CD4-positive, alpha-beta T cell treated with Interleukin-21 for 1 hour (primary cell): ENCODE measurements around the gene ZFAND2B.
A peak's percentile ranks its signal among the peaks of the same experiment; 100 is the strongest.

Experiments
- DNase-seq: peaks from one replicate; pipeline ENCODE4 v3.0.0-alpha.2; 2020

The ZFAND2B gene

GRCh38 chr2:219225350-219225749 lies 18.8 kb downstream of the ZFAND2B start:
- no peak for DNase-seq

- no peak for DNase-seq
Measured at GRCh38 chr2:219228041-219228910, 21.7 kb downstream of the ZFAND2B start.

DNA sequence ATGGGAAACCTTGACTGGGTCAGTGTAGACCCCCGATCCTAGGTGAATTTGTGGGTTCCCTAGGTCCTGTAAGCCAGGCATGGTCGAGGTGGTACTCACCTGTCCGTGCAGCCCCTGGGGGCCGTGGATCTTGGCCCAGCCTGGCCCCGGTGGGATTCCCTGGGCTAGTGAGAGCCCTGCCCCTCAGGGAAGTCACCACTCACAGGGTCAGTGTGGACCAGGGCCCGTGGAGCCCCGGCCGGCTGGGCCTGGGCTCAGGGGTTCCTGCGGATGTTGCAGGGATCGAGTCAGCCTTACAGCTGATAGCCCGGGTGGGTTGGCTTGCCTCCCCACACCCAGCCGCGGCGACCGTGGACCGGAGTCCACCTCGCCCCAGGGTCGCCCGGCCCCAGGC lies 22.3 kb downstream of the ZFAND2B start:
- no peak for DNase-seq

- DNase-seq = peak; percentile 99
Measured at GRCh38 chr2:219229305-219230058, 22.9 kb downstream of the ZFAND2B start, which contains the start of the genes ANKZF1 and ATG9A. ANKZF1 (plus strand) TSS chr2:219229806; CDS start chr2:219230258, 452 bp downstream. ATG9A (minus strand) TSS chr2:219229636; CDS start chr2:219228024, 1,612 bp downstream.

GRCh38 chr2:219230059-219230540 lies 23.5 kb downstream of the ZFAND2B start:
- peak; percentile 34 for DNase-seq

DNA sequence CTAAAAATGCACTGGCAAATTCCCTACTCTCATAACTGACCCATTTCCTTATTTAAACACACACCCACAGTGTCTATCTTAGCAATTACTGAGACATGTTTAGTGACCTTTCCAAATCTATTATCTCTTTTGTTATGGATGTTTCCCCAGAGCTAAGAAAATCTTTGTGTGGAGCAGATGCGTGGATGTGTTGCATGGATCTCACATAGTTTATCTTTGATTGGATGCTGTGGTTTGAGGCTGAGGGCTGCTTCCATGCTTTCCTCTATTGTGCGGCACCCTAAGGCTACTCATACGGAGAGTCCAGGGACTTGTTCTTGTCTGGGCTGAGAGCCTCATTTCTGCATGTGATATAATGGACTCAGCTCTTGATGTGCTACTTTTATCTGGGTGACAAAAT lies 27.7 kb downstream of the ZFAND2B start:
- no peak for DNase-seq

DNA sequence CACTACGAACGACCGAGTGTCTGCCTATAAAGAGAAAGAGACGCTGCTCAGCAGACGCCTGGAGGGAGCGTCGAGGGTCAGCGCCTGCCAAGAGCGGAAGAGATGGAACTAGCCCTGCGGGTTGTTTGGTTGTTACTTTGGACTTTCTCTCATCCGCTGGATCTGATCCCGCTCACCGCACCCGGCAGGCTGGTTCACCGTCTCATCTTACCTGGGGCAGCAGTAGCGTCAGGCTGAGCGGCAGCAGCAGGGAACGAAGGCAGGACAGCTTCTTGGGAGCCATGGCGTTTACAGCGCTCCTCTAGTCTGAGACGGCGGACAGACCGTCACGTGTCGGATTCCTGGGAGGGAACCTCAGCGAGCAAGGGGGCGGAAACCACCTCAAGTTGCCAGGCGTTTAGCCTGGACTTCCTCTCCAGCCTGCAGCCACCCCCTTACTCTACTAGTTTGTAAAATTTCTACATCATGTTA lies 36.7 kb downstream of the ZFAND2B start:
- DNase-seq = no peak

GRCh38 chr2:219244789-219245147 lies 38.2 kb downstream of the ZFAND2B start:
- DNase-seq = no peak

DNA sequence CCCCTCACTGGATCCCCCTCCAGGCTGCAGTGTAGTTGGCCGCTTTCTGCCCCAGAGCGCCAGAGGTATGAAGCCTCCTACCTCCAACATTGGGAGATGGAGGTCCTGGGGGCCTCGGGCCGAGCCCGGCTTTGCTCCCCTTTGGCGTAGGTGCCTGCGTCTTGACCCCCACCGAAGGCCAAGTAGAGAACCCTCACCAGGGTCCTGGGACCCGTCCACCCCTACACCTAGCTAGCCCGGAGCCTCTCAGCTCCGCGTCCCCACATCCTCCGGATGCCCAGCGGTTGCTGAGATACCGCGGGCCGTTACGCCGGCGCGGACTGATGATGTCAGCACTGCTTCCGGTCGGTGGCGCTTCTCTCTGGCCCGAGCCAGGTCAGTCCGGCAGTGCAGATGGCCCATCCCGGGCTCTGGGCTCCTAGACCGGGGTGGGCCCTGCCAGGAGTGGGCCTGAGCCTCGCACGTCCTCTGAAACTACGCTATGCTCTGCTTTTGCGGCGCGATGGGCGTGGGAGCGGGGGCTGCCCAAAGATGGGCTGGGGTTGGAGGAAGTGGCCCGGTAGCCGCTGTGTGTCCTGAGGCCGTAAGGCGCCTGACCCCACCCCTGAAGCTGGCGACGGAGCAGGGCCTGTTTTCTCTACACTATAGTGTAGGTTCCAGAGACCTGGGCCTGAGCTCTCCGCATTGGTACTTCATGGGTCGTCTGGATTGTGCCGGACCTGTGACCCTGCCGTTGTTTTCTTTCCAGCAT lies 38.7 kb downstream of the ZFAND2B start, which contains the start of the genes GLB1L and STK16:
GLB1L (minus strand) TSS at position 297 of the 751 bp plus-strand sequence. CDS start 1,871 bp downstream, outside the sequence.
STK16 (plus strand) TSS at position 332 of the 751 bp plus-strand sequence. CDS start 521 bp downstream, outside the sequence.
- peak; percentile 88 for DNase-seq

DNA sequence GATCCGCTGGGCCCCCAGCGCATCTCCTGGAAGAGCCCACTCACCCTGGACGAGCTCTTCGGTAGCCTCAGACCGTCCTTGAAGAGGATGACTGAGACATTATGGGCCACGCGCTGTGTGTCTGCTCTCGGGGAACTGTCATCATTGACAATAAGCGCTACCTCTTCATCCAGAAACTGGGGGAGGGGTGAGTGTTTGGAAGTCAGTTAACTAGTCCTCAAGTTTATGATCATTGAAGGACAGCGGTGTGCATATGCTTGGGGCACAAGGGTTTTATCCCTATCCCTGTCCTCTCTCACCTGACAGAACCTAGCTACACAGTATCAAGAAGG lies 39.3 kb downstream of the ZFAND2B start:
- DNase-seq = peak; percentile 28

- no peak for DNase-seq
Measured at GRCh38 chr2:219246559-219246958, 40.0 kb downstream of the ZFAND2B start.

DNA sequence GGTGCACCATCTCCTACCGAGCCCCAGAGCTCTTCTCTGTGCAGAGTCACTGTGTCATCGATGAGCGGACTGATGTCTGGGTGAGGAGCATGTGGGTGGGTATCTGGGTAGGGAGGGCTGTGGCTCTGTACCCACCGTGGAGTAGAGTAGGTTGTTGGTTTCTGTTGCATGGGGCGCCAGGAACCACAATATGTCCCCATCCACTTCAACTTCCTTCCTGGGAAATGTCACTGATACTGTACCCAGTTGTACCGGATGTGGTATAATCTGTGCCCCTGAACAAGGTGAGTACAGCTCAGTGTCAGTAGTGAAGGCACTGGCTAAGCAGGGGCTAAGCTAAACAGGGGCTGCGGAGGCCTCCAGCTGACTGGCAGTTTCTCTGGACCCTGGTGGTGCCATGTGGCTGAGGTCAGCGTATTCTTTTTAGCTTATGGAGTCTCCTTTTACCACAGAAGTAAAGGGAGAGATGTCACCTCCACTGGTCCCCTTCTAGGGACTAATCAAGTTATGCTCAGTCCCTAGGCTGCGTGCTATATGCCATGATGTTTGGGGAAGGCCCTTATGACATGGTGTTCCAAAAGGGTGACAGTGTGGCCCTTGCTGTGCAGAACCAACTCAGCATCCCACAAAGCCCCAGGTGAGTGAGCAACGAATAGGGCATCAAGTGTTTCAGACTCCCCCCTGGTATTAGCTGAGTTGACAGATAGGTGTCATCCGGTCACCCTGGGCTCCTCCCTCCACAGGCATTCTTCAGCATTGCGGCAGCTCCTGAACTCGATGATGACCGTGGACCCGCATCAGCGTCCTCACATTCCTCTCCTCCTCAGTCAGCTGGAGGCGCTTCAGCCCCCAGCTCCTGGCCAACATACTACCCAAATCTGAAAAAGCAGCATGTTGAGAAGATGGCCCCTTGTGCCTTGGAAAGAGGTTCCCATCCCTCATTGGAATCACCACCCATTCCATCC lies 41.4 kb downstream of the ZFAND2B start:
- peak; percentile 81 for DNase-seq

DNA sequence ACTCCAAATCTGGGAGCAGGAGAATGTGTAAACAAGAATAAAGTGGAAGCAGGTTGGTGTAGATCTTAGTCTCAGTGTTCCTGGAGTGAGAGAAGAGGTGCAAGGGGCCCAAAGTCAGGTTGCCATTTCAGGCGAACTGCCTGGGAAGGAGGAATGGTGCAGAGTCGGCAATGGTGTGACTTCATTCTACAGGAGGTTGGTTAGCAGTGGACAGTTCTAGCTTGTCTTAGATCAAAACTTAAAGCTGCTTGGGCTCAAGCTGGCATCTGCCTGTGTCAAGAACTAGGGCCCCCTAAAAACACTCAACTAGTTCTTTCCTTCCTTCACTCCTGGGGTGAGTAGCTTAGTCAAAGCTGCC lies 42.2 kb downstream of the ZFAND2B start:
- DNase-seq = no peak

DNA sequence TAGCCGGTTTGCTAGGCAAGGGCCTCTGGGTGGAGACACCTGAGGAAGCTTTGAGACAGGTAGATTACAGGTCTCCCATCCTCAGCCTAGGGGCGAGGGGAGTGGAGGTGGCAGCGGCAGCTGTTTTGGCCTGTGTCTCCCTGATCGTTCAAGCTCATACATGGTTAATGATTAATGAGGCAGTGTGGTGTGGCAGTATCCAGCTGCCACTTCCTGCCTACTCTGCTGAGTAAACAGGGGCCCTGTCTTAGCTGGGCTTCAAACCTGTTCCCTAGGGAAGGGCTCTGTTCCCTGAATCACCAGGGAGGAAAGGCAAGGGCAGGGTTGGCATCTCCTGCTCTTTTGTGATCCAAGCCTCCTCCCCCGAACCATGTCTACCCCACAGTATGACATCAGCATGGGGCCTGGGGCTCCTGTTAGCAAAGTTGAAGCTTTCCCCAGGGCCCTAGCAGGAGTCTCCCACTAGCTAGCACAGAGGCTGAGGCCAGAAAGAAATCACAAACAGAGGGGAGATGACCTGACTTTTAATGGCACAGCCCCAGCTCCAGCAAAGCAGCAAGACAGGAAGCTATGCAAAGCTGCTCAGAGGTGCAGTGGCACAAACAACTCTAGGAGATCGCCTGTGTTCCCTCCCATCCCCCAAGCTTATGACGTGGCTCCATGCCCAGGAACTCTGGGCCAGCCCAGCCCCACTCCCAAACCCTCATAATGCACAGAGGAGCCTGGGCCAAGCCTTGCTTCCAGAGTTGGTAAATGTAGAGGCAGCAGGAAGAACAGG lies 42.8 kb downstream of the ZFAND2B start:
- DNase-seq = peak; percentile 67

GRCh38 chr2:219250049-219250781 lies 43.6 kb downstream of the ZFAND2B start:
- no peak for DNase-seq

GRCh38 chr2:219251656-219252055 lies 45.1 kb downstream of the ZFAND2B start:
- DNase-seq = no peak

- peak; percentile 27 for DNase-seq
Measured at GRCh38 chr2:219252084-219252483, 45.5 kb downstream of the ZFAND2B start.

DNA sequence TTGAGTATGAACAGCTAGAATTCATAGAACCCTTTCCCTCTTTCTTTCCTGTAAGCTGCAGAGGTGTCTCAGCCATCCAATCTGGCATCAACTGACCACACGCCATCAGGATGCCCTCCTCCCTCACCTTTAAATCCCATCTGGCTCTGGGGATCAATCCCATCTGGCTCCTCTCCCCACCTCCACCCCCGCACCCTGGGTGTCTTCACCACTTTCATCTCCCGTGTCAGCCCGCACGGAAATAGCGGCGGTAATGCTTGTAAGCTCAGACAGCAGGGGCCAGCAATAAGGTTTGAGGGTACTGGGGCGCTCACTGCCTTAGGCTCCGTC lies 46.0 kb downstream of the ZFAND2B start:
- DNase-seq = no peak

GRCh38 chr2:219252900-219253752 lies 46.5 kb downstream of the ZFAND2B start, which contains the start of gene TUBA4B:
TUBA4B (plus strand) TSS chr2:219253243; CDS start chr2:219253408, 165 bp downstream.
- DNase-seq = peak; percentile 51
